Activated naive CD8-positive, alpha-beta T cell treated with anti-CD3 and anti-CD28 coated beads, Interleukin-2, amount 50 U/mL, for 16 hours (primary cell): ENCODE results near the gene DCTPP1.

Source experiments
- DNase-seq: peaks from one replicate; pipeline ENCODE4 v3.0.0-alpha.2; 2020; ENCODE audit warnings: low read depth, low spot score

The DCTPP1 gene

DNA sequence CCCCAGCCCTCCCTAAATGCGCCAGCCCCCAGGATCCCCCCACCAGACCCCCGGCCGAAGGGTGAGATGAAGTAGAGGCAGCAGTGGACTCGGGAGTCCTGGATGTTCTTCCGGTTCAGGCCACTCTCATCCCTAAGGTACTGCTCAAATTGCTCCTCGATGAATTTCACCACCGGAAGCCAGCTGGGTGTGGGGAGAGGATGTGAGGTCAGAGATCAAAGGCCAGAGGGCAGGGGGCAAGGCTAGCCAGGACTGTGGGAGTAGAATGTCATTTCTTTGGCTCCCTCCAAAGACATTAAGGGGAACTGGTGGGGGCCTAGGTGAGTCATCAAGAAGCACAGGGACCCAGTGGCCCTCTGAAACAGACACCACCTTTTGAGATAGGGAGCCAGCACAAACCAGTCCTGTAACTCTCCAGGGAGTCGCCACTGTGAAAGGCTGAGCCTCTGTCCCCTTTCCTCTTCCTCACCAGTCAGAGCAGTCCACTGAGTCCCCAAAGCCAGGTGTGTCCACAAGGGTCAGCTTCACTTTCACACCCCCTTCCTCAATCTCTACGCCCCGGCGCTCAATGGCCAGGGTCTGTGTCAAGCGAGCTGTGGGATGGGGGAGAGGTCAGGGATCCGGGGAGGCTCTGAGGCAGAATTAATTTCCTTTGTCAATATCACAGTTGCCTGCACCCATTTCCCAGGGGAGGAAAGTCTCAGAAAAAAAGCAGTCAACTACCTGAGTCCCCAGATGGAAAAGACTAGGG lies 48.4 kb downstream of the DCTPP1 start:
- DNase-seq, result no peak

DNA sequence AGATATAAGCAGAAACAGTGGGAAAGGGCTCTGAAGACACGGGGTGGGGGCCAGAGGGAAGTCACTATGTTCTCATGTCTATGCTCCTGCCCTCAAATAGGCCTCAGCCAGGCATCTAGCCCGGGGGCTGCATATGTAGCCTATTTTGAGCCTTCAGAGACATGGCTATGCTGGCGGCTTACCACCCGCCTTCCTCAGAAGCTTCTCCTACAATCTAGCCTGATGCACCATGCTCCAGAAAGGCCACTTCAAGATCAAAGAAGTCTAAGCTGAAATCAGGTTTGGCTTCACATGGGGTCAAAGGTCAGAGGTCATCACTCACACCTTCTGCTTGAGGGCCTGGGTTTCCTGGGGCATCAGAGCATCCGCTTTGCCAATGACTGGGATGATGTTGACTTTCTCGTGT lies 49.0 kb downstream of the DCTPP1 start:
- DNase-seq, result no peak

DNA sequence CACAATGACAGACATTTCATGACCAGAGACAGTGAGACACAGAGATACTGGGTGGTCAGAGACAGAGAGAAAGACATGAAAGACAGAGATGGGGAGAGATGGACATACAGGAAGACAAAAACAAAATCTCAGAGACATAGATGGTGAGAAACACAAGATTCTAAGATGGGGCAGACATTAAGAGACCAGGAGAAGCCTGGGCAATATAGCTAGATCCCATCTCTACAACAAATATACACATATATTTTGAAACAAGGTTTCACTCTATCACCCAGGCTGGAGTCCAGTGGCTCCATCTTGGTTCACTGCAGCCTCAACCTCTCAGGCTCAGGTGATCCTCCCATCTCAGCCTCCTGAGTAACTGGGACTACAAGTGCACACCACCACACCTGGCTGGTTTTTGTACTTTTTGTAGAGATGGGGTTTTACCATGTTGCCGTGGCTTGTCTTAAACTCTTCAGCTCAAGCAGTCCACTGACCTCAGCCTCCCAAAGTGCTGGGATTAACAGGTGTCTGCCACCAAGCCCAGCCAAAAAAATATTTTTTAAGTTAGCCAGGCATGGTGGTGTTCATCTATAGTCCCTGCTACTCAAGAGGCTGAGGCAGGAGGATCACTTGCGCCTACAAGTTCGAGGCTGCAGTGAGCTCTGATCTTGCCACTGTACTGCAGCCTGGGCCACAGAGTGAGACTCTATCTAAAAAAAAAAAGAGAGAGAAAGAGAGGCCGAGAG lies 49.6 kb downstream of the DCTPP1 start:
- no peak for DNase-seq

DNA sequence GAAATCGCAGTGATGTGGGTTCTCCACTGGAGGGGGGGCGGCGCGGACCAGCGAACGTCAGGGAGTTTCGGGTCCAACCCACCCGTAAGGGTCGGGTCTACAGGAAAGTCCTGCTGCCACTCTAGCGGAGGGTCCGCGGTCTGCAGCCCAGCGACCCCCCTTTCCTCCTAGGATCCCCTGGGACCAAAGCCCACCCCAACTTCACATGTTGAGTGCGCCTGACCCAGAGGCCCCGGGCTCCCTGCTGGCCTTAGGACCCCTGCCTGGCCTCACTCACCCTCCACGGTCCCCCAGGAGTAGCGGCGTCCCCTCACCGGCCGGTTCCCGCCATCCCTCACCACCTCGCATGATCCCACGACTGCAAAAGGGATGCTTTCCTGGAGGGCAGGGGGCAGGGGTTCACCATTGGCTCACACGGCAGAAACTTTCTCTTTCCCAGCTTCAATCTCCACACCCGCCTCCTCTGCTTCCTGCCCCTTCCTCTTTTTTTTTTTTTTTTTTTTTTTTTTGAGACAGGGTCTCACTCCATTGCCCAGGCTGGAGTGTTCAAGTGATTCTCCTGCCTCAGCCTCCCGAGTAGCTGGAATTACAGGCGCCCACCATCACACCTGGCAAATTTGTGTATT lies 50.6 kb downstream of the DCTPP1 start:
- DNase-seq, result no peak

DNA sequence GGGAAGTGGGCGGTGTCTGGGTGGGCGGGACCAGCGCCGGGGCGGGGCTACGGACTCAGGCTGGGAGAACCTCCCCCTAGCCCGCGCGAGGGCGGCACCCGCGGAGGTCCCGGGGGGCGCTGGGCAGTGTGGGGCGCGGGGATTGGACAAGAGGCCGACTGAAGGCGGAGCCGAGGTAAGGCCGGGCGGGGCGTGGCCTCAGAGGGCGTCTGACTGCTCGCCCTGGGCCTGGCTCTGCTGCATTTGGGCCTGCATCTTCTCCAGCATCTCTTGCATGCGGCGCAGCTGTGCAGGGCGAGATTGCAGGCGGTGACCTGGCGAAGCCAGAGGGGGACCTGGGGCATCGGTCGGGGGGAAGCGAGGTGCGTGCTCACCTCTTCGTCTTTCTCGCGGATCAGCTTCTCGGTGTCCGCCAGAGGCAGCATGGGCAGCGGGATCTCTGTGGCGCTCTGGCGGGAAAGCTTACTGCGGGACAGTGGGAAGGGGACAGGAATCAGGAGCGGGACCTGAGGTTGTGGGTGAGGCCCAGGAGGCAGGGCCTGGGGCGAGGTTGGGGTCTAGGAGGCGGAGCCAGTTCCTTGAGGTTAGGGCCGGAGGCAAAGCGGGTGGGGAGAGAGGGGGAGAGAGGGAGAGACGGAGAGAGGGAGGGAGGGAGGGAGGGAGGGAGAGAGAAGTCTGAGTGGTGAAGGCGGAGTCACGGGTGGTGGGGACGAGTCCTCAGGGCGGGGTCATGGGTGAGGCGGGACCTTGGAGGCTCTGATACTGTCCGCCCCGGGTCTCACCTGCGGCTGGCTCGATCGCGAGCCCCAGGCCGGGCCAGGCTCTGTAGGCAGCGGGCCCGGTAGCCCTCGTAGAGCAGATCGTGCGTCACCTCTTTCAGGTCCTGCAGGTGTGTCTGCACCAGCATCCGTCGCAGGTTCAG lies 51.3 kb downstream of the DCTPP1 start:
- peak; percentile 97 for DNase-seq

DNA sequence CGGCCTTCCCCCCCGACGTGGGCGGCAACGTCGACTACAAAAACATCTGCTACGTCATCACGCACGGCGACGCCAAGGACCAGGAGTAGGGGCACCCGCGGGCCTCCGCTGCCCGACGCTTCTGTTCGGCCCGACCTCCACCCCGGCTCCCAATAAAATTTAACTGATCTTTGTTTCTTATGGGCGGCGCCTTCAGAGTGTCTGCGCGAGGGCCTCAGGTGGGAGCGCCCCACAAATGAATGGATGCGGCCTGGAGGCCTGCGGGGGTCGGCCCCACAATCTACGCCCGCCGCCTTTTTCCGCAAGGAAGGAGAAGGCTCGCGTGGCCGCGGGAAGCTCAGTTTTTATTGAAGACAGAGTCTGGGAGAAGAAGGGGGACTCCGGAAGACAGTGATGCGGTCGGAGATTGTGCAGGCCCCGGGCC lies 52.0 kb downstream of the DCTPP1 start:
- peak; percentile 60 for DNase-seq

DNA sequence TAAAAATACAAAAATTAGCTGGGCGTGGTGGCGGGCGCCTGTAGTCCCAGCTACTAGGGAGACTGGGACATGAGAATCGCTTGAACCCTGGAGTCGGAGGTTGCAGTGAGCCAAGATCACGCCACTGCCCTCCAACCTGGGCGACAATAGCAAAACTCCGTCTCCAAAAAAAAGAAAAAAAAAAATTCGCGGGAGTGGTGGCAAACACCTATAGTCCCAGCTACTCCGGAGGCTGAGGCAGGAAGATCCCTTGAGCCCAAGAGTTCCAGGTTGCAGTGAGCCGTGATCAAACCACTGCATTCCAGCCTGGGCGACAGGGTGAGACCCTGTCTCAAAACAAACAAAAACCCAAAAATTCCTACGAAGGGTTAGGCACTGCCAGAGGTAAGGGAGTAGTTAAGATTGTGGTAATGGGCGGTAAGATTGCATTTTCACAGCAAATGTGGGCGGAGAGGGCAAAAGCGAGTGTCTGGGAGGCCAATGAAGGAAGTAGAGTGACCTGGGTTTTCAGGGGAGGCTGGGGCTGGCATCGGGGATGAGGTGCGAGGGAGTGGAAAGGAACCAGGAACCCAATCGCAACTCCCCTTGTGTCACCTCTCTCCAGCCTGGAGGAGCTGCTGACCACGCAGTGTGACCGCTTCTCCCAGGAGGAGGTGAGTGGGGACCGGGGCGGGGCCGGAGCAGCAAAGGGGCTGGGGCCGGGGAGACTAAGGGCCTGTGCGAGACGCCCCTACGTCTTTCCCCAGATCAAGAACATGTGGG lies 52.6 kb downstream of the DCTPP1 start:
- no peak for DNase-seq

DNA sequence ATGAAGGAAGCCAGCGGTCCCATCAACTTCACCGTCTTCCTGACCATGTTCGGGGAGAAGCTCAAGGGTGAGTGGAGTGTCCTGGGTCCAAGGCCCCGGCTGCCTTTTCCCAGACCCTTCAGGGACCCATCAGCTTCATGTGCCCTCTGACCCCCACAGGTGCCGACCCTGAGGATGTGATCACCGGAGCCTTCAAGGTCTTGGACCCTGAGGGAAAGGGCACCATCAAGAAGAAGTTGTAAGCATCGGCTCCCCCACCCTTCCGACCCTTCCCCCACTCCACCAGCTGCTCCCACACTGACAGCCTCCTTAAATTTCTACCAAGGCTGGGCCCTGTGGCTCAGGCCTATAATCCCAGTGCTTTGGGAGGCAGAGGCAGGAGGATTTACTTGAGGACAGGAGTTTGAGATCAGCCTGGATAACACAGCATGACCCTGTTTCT lies 53.3 kb downstream of the DCTPP1 start:
- no peak for DNase-seq

DNA sequence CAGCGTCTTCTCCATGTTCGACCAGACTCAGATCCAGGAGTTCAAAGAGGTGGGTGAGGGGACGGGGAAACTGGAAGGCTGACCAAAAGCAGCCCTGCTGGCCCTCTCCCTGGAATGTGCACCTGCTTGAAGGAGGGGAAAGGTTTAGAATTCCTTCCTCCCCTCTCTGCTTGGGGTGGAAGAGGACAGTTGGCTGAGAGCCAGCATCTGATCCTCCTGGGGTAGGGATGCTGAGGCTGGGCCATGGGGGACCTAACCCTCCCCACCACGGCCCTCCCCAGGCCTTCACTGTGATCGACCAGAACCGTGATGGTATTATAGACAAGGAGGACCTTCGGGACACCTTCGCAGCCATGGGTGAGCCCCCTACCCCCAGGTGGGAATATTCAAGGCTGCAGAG lies 54.0 kb downstream of the DCTPP1 start:
- DNase-seq, result no peak

DNA sequence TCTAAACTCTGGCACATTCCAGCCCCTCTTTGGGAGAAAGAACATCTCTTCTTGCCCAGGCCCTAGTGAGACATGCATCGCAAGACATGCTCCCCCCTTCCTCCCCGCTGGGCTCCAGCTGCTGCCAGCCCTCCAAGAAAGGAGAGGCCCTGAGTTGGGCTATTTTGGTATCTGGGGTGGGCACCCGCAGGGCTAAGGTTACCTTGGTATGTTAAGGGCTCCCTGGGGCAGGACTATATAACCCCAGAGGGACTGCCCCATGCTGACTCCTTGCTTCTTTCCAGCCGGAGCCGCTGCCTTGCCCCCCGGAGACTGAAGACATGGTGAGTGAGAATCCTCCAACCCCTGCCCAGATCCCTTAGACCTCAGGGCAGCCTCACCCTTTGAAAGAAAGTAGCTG lies 55.3 kb downstream of the DCTPP1 start, which contains the start of gene MYL11:
TSS of gene MYL11 (plus strand) at position 265 of the 400 bp plus-strand sequence. CDS start at position 321, 56 bp downstream.
- no peak for DNase-seq
